Neural cell (in vitro differentiated cells): Measurements from ENCODE around the gene FBRS. TPM values are rescaled to one million over a fixed set of nuclear protein-coding genes. Genes with fewer than 3 reads are reported as not detected.

Source experiments
- H2AFZ ChIP-seq: fragments of 200-600, 300-800 bp; sonication (generic), shearing (Covaris generic); 2 replicates; pipeline ENCODE4 v1.6.0; 2014; ENCODE audit warnings: low read depth, mild to moderate bottlenecking, antibody characterized with exemption, low read length, moderate library complexity
- H3F3A ChIP-seq: fragments of 200-600 bp; shearing (Covaris generic); 2 replicates; pipeline ENCODE4 v1.6.1; 2016; ENCODE audit warnings: mild to moderate bottlenecking, moderate library complexity, mixed read lengths, antibody characterized with exemption, low read length; ENCODE audit not compliant: insufficient read depth, poor library complexity, severe bottlenecking
- H3K27ac ChIP-seq: fragments of 200-600, 300-800 bp; sonication (generic), shearing (Covaris generic); 2 replicates; pipeline ENCODE4 v1.5.1; 2014; ENCODE audit warnings: mild to moderate bottlenecking, low read length, moderate library complexity
- H3K27me3 ChIP-seq: fragments of 300-800, 200-600 bp; sonication (generic), shearing (Covaris generic); 2 replicates; pipeline ENCODE4 v1.6.0; 2014; ENCODE audit warnings: mild to moderate bottlenecking, low read depth, low read length, moderate library complexity; ENCODE audit not compliant: insufficient read depth
- H3K36me3 ChIP-seq: fragments of 300-800, 200-600 bp; sonication (generic), shearing (Covaris generic); 2 replicates; pipeline ENCODE4 v1.5.1; 2014; ENCODE audit warnings: mild to moderate bottlenecking, antibody characterized with exemption, low read length, moderate library complexity; ENCODE audit not compliant: insufficient read depth
- H3K4me2 ChIP-seq: fragments of 300-800, 200-600 bp; sonication (generic), shearing (Covaris generic); 2 replicates; pipeline ENCODE4 v1.6.0; 2014; ENCODE audit warnings: mild to moderate bottlenecking, low read length
- H3K4me3 ChIP-seq: fragments of 300-800, 200-600 bp; sonication (generic), shearing (Covaris generic); 2 replicates; pipeline ENCODE4 v1.5.1; 2014; ENCODE audit warnings: mild to moderate bottlenecking, low read length, moderate library complexity
- H3K79me2 ChIP-seq: fragments of 200-600 bp; shearing (Covaris generic); replicated peaks from 2 replicates; pipeline ENCODE4 v1.6.0; 2014; ENCODE audit warnings: mild to moderate bottlenecking, low read length, moderate library complexity; ENCODE audit not compliant: insufficient read depth
- H3K9ac ChIP-seq: fragments of 300-800, 200-600 bp; sonication (generic), shearing (Covaris generic); 2 replicates; pipeline ENCODE4 v1.6.1; 2016; ENCODE audit warnings: mild to moderate bottlenecking, low read length, mixed read lengths
- H3K9me2 ChIP-seq: fragments of 200-600 bp; shearing (Covaris generic); 2 replicates; pipeline ENCODE4 v1.6.1; 2016; ENCODE audit warnings: mild to moderate bottlenecking, low read length, mixed read lengths; ENCODE audit not compliant: insufficient read depth
- H3K9me3 ChIP-seq: fragments of 200-600, 300-800 bp; sonication (generic), shearing (Covaris generic); 2 replicates; pipeline ENCODE4 v1.6.1; 2016; ENCODE audit warnings: mild to moderate bottlenecking, mixed run types, low read length, moderate library complexity, mixed read lengths
- H4K20me1 ChIP-seq: fragments of 200-600 bp; shearing (Covaris generic); 2 replicates; pipeline ENCODE4 v1.6.1; 2016; ENCODE audit warnings: mild to moderate bottlenecking, mixed run types; ENCODE audit not compliant: insufficient read depth
- CTCF ChIP-seq: fragments of 450-650 bp; IDR thresholded peaks from 2 replicates; pipeline ENCODE4 v1.5.1; 2014; ENCODE audit warnings: antibody characterized with exemption, mild to moderate bottlenecking, moderate library complexity; ENCODE audit not compliant: poor library complexity, severe bottlenecking
- EP300 ChIP-seq: fragments of 450-650 bp; conservative IDR thresholded peaks from 2 replicates; pipeline ENCODE4 v1.6.1; 2014; ENCODE audit warnings: antibody characterized with exemption, mild to moderate bottlenecking, moderate library complexity; ENCODE audit not compliant: poor library complexity, severe bottlenecking
- EZH2 ChIP-seq: fragments of 200-600, 300-800 bp; shearing (Covaris generic), sonication (generic); IDR thresholded peaks from 2 replicates; pipeline ENCODE4 v1.6.1; 2014; ENCODE audit warnings: antibody characterized with exemption, low read length, borderline replicate concordance, mild to moderate bottlenecking; ENCODE audit not compliant: insufficient read depth, poor library complexity, severe bottlenecking
- MXI1 ChIP-seq: fragments of 450-650 bp; conservative IDR thresholded peaks from 2 replicates; pipeline ENCODE4 v1.6.1; 2014; ENCODE audit warnings: antibody characterized with exemption, mild to moderate bottlenecking; ENCODE audit not compliant: poor library complexity, severe bottlenecking
- POLR2AphosphoS5 ChIP-seq: IDR thresholded peaks from 2 replicates; pipeline ENCODE4 v1.6.1; 2012
- RAD21 ChIP-seq: fragments of 450-650 bp; conservative IDR thresholded peaks from 2 replicates; pipeline ENCODE4 v1.6.1; 2014; ENCODE audit warnings: antibody characterized with exemption, mild to moderate bottlenecking, moderate library complexity
- REST ChIP-seq: IDR thresholded peaks from 2 replicates; pipeline ENCODE4 v1.6.1; 2012; ENCODE audit warnings: borderline replicate concordance
- SMC3 ChIP-seq: fragments of 450-650 bp; conservative IDR thresholded peaks from 2 replicates; pipeline ENCODE4 v1.6.1; 2014; ENCODE audit warnings: antibody characterized with exemption, mild to moderate bottlenecking, moderate library complexity; ENCODE audit not compliant: poor library complexity
- TAF1 ChIP-seq: IDR thresholded peaks from 2 replicates; pipeline ENCODE4 v1.6.1; 2012; ENCODE audit warnings: low read depth
- polyA plus RNA-seq: library from polyadenylated mRNA; depleted of rRNA; stranded (reverse); fragments of >200 nt; gene quantifications from 2 replicates; pipeline ENCODE4 v1.2.3, GENCODE V29; 2014

The FBRS gene
- polyA plus RNA-seq, 1 donor from 2014 or later: 24.2 TPM

GRCh38 chr16:30663820-30664219, 5.6 kb downstream of the FBRS start:
- TF ChIP-seq MXI1: no peak
- TF ChIP-seq RAD21: no peak
- TF ChIP-seq EP300: no peak
- no peak for TF ChIP-seq POLR2AphosphoS5
- Histone ChIP-seq H3K9ac (no peak overlapping the region), H3K9me2 (no peaks in the 10 kb centered on the region), H3F3A (no peaks in the 10 kb centered on the region), H3K27ac (no peak overlapping the region), H4K20me1 (no peaks in the 10 kb centered on the region), H3K4me3 (no peak overlapping the region), H2AFZ (no peak overlapping the region), H3K36me3 (peaks cover 8% of the 10 kb centered on the region), H3K9me3 (no peaks in the 10 kb centered on the region), H3K27me3 (no peaks in the 10 kb centered on the region), H3K4me2 (no peak overlapping the region), H3K79me2 (peaks cover 39% of the 10 kb centered on the region)

- Histone ChIP-seq H3K79me2 (peaks cover 38% of the 10 kb centered on the region), H3K27ac (no peak overlapping the region), H2AFZ (no peak overlapping the region), H3K9me3 (no peaks in the 10 kb centered on the region), H3K9me2 (no peaks in the 10 kb centered on the region), H3K4me2 (no peak overlapping the region), H4K20me1 (no peaks in the 10 kb centered on the region), H3K27me3 (no peaks in the 10 kb centered on the region), H3K4me3 (no peak overlapping the region), H3F3A (no peaks in the 10 kb centered on the region), H3K36me3 (peaks cover 8% of the 10 kb centered on the region), H3K9ac (no peak overlapping the region)
- no peak for TF ChIP-seq REST
- no peak for TF ChIP-seq POLR2AphosphoS5
- TF ChIP-seq CTCF: no peak
- no peak for TF ChIP-seq EZH2
- TF ChIP-seq MXI1: no peak
- TF ChIP-seq SMC3: no peak
- TF ChIP-seq TAF1: no peak
- TF ChIP-seq EP300: no peak
- TF ChIP-seq RAD21: no peak
These were observed 6.4 kb downstream of the FBRS start for GRCh38 chr16:30664616-30665109.
